ENCODE results near the gene PTBP3.

DNA sequence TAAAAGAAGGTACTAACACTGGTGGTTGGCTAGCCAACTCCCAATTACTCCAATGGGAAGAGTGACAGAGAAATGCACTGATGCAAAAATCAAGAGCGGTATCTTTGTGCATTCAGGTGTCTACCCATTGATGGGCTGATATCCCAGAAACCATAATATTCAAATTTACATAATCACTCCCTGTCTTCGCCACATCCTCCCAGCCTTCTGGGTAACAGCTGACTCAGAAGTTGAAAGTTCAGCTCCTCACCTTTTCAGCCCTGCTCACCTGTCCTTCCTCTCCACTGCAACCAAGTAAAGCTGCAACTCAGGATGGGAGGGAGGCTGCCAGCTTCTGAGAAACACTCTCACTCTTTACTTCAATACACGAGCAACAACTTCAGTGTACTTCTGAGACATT, 165.2 kb downstream of the PTBP3 start:
- TF ChIP-seq, protein P1, sequence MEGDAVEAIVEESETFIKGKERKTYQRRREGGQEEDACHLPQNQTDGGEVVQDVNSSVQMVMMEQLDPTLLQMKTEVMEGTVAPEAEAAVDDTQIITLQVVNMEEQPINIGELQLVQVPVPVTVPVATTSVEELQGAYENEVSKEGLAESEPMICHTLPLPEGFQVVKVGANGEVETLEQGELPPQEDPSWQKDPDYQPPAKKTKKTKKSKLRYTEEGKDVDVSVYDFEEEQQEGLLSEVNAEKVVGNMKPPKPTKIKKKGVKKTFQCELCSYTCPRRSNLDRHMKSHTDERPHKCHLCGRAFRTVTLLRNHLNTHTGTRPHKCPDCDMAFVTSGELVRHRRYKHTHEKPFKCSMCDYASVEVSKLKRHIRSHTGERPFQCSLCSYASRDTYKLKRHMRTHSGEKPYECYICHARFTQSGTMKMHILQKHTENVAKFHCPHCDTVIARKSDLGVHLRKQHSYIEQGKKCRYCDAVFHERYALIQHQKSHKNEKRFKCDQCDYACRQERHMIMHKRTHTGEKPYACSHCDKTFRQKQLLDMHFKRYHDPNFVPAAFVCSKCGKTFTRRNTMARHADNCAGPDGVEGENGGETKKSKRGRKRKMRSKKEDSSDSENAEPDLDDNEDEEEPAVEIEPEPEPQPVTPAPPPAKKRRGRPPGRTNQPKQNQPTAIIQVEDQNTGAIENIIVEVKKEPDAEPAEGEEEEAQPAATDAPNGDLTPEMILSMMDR (conservative IDR thresholded peaks at IDR 0.05; ENCODE audit: low read length): no peak
- TF ChIP-seq EZH2phosphoT487 (IDR thresholded peaks at IDR 0.05; ENCODE audit: borderline replicate concordance): no peak

Measured in Loucy (cell line).